Mesenchymal stem cell (in vitro differentiated cells and primary cell): ENCODE data around the gene SLC5A6.

ENCODE experiments used
- DNase-seq: peaks from one replicate; pipeline ENCODE4 v3.0.0-alpha.2; 2013
- H2AFZ ChIP-seq: one replicate; pipeline ENCODE4 v1.6.1; 2013; ENCODE audit warnings: low read depth, mild to moderate bottlenecking, control low read depth, inconsistent platforms, low read length, moderate library complexity
- H2AK5ac ChIP-seq: 2 replicates; pipeline ENCODE4 v1.6.1; 2013; ENCODE audit warnings: low read length, moderate library complexity, mild to moderate bottlenecking, inconsistent platforms; ENCODE audit not compliant: severe bottlenecking
- H2BK120ac ChIP-seq: one replicate; pipeline ENCODE4 v1.6.1; 2013; ENCODE audit warnings: low read depth, mild to moderate bottlenecking, inconsistent platforms, low read length, moderate library complexity
- H2BK12ac ChIP-seq, 2 experiments: one replicate each; pipeline ENCODE4 v1.6.1; 2013; ENCODE audit warnings: inconsistent platforms in 2 of 2, low read length in 2 of 2, mild to moderate bottlenecking in 2 of 2, moderate library complexity in 2 of 2, control low read depth in 1 of 2
- H2BK15ac ChIP-seq: one replicate; pipeline ENCODE4 v1.6.1; 2013; ENCODE audit warnings: mild to moderate bottlenecking, low read depth, inconsistent platforms; ENCODE audit not compliant: poor library complexity, severe bottlenecking
- H2BK5ac ChIP-seq: 2 replicates; pipeline ENCODE4 v1.6.1; 2013; ENCODE audit warnings: low read depth, mild to moderate bottlenecking, low read length, control low read depth, inconsistent platforms; ENCODE audit not compliant: poor library complexity, severe bottlenecking
- H3K14ac ChIP-seq, 2 experiments: one replicate each; pipeline ENCODE4 v1.6.1; 2013; ENCODE audit warnings: inconsistent platforms in 2 of 2, low read length in 2 of 2, control low read depth in 1 of 2, mild to moderate bottlenecking in 1 of 2, moderate library complexity in 1 of 2
- H3K18ac ChIP-seq, 2 experiments: one replicate each; pipeline ENCODE4 v1.6.1; 2013; ENCODE audit warnings: inconsistent platforms in 2 of 2, low read length in 2 of 2, control low read depth in 1 of 2, low read depth in 1 of 2, mild to moderate bottlenecking in 1 of 2
- H3K23ac ChIP-seq, 2 experiments: one replicate each; pipeline ENCODE4 v1.6.1; 2013; ENCODE audit warnings: inconsistent platforms in 2 of 2, low read length in 2 of 2, mild to moderate bottlenecking in 2 of 2, moderate library complexity in 2 of 2, control low read depth in 1 of 2
- H3K27ac ChIP-seq: 2 replicates; pipeline ENCODE4 v1.5.1; 2013; ENCODE audit warnings: mild to moderate bottlenecking, moderate library complexity, low read length, control low read depth, inconsistent platforms; ENCODE audit not compliant: poor library complexity, severe bottlenecking
- H3K27me3 ChIP-seq, 2 experiments: 2 replicates each; pipeline versions ENCODE4 v1.6.1 to v1.7.0; 2013; ENCODE audit warnings: low read length in 2 of 2, mild to moderate bottlenecking in 2 of 2, moderate library complexity in 2 of 2, control low read depth in 1 of 2, inconsistent platforms in 1 of 2; ENCODE audit not compliant: control insufficient read depth in 1 of 2, insufficient read depth in 1 of 2
- H3K36me3 ChIP-seq, 2 experiments: 2 replicates each; pipeline versions ENCODE4 v1.6.1 to v1.7.0; 2013; ENCODE audit warnings: low read length in 2 of 2, control low read depth in 1 of 2, inconsistent platforms in 1 of 2, low read depth in 1 of 2, mild to moderate bottlenecking in 1 of 2; ENCODE audit not compliant: insufficient read depth in 2 of 2, control insufficient read depth in 1 of 2
- H3K4ac ChIP-seq, 2 experiments: one replicate each; pipeline ENCODE4 v1.6.1; 2013; ENCODE audit warnings: inconsistent platforms in 2 of 2, low read length in 2 of 2, mild to moderate bottlenecking in 2 of 2, moderate library complexity in 2 of 2, control low read depth in 1 of 2, low read depth in 1 of 2
- H3K4me1 ChIP-seq: 2 replicates; pipeline ENCODE4 v1.6.1; 2013; ENCODE audit warnings: low read depth, low read length, control low read depth; ENCODE audit not compliant: control insufficient read depth, insufficient read depth
- H3K4me2 ChIP-seq: 2 replicates; pipeline ENCODE4 v1.6.1; 2013; ENCODE audit warnings: low read length, mild to moderate bottlenecking, inconsistent platforms; ENCODE audit not compliant: poor library complexity, severe bottlenecking
- H3K4me3 ChIP-seq, 2 experiments: 2 replicates each; pipeline versions ENCODE4 v1.5.1 to v1.7.0; 2013; ENCODE audit warnings: low read length in 2 of 2, mild to moderate bottlenecking in 2 of 2, control low read depth in 1 of 2, low read depth in 1 of 2; ENCODE audit not compliant: insufficient read depth in 1 of 2
- H3K79me1 ChIP-seq: replicated peaks from 2 replicates; pipeline ENCODE4 v1.6.1; 2013; ENCODE audit warnings: mild to moderate bottlenecking, control low read depth, low read length, inconsistent platforms; ENCODE audit not compliant: poor library complexity, severe bottlenecking
- H3K9ac ChIP-seq: 2 replicates; pipeline ENCODE4 v1.7.0; 2013; ENCODE audit warnings: mild to moderate bottlenecking, low read length, moderate library complexity
- H3K9me3 ChIP-seq: 2 replicates; pipeline ENCODE4 v1.7.0; 2013; ENCODE audit warnings: mild to moderate bottlenecking, low read length; ENCODE audit not compliant: control insufficient read depth
- H4K8ac ChIP-seq: one replicate; pipeline ENCODE4 v1.6.1; 2013; ENCODE audit warnings: inconsistent platforms, mild to moderate bottlenecking, low read length, moderate library complexity
- H4K91ac ChIP-seq: one replicate; pipeline ENCODE4 v1.6.1; 2013; ENCODE audit warnings: mild to moderate bottlenecking, low read length, inconsistent platforms
- WGBS: methylation state at CpG from one replicate; pipeline ENCODE4 v1.1.7; 2013; ENCODE audit warnings: mixed read lengths; 5-methylcytosine and 5-hydroxymethylcytosine counted together

Gene SLC5A6

GRCh38 chr2:27211241-27211942 is 676 bp downstream of the SLC5A6 start:
- peaks cover 24 to 63% of the 10 kb centered on the region in 2 experiments for H3K36me3 ChIP-seq
- no peaks in the 10 kb centered on the region for H3K9me3 ChIP-seq
- H2AFZ ChIP-seq = peak overlapping the region; percentile 78
- peak overlapping the region; percentile 100 for H3K9ac ChIP-seq
- H3K79me1 ChIP-seq = peaks cover 21% of the 10 kb centered on the region
- peak overlapping the region; percentile 43 for H2BK120ac ChIP-seq
- H2BK12ac ChIP-seq = peak overlapping the region in 1 of 2 experiments; percentile 76
- H3K4me1 ChIP-seq = peaks cover 4% of the 10 kb centered on the region
- H2AK5ac ChIP-seq = no peak overlapping the region
- peak overlapping the region in 1 of 2 experiments; percentile 81 for H3K18ac ChIP-seq
- H4K91ac ChIP-seq = no peak overlapping the region
- H2BK15ac ChIP-seq = no peak overlapping the region
- peak overlapping the region; percentile 97 for H3K4me2 ChIP-seq
- 1% methylated on average over 48 of the region's 48 CpGs for WGBS
- H3K27me3 ChIP-seq = no peaks in the 10 kb centered on the region
- H3K23ac ChIP-seq = peak overlapping the region in 1 of 2 experiments; percentile 34
- peak overlapping the region; percentile 64 for H4K8ac ChIP-seq
- H3K4me3 ChIP-seq = peak overlapping the region; percentile 67 to 97
- peak; percentile 42 for DNase-seq
- peak overlapping the region; percentile 22 for H3K27ac ChIP-seq
- peak overlapping the region in 1 of 2 experiments; percentile 61 for H3K14ac ChIP-seq
- H3K4ac ChIP-seq = peak overlapping the region in 1 of 2 experiments; percentile 58
- no peak overlapping the region for H2BK5ac ChIP-seq

GRCh38 chr2:27209621-27210401 is 2.3 kb downstream of the SLC5A6 start:
- H4K91ac ChIP-seq = no peak overlapping the region
- H3K79me1 ChIP-seq = peaks cover 17% of the 10 kb centered on the region
- no peak overlapping the region for H4K8ac ChIP-seq
- no peak overlapping the region for H3K4ac ChIP-seq
- H2BK15ac ChIP-seq = no peak overlapping the region
- no peaks in the 10 kb centered on the region for H3K9me3 ChIP-seq
- no peaks in the 10 kb centered on the region for H3K27me3 ChIP-seq
- no peak overlapping the region for H3K18ac ChIP-seq
- no peak overlapping the region for H2BK5ac ChIP-seq
- no peak overlapping the region for H2BK12ac ChIP-seq
- H3K4me3 ChIP-seq = no peak overlapping the region
- no peak overlapping the region for H2AFZ ChIP-seq
- H3K36me3 ChIP-seq = peaks cover 37 to 64% of the 10 kb centered on the region in 2 experiments
- H3K4me2 ChIP-seq = no peak overlapping the region
- no peak overlapping the region for H2AK5ac ChIP-seq
- H3K9ac ChIP-seq = peak overlapping the region; percentile 9
- no peak overlapping the region for H2BK120ac ChIP-seq
- WGBS = 89% methylated on average over 6 of the region's 6 CpGs
- H3K27ac ChIP-seq = no peak overlapping the region
- H3K4me1 ChIP-seq = peaks cover 4% of the 10 kb centered on the region
- no peak overlapping the region for H3K14ac ChIP-seq
- no peak overlapping the region for H3K23ac ChIP-seq
- DNase-seq = peak; percentile 71

- no peak overlapping the region for H3K27ac ChIP-seq
- peaks cover 4% of the 10 kb centered on the region for H3K4me1 ChIP-seq
- no peak overlapping the region for H4K8ac ChIP-seq
- H3K4me3 ChIP-seq = no peak overlapping the region
- no peak overlapping the region for H3K9ac ChIP-seq
- no peak overlapping the region for H2BK120ac ChIP-seq
- WGBS = 78% methylated on average over 3 of the region's 4 CpGs
- no peak overlapping the region for H2AFZ ChIP-seq
- H3K23ac ChIP-seq = no peak overlapping the region
- peaks cover 49 to 71% of the 10 kb centered on the region in 2 experiments for H3K36me3 ChIP-seq
- H3K4me2 ChIP-seq = no peak overlapping the region
- H3K9me3 ChIP-seq = no peaks in the 10 kb centered on the region
- H3K27me3 ChIP-seq = no peaks in the 10 kb centered on the region
- H2BK15ac ChIP-seq = no peak overlapping the region
- H3K4ac ChIP-seq = no peak overlapping the region
- H3K18ac ChIP-seq = no peak overlapping the region
- no peak overlapping the region for H2BK12ac ChIP-seq
- H4K91ac ChIP-seq = no peak overlapping the region
- H3K79me1 ChIP-seq = peaks cover 17% of the 10 kb centered on the region
- H2AK5ac ChIP-seq = no peak overlapping the region
- no peak for DNase-seq
- H2BK5ac ChIP-seq = no peak overlapping the region
- H3K14ac ChIP-seq = no peak overlapping the region
Observed at GRCh38 chr2:27208486-27209050, 3.5 kb downstream of the SLC5A6 start.

- Histone ChIP-seq H2BK120ac (no peak overlapping the region), H4K8ac (no peak overlapping the region), H3K4me2 (no peak overlapping the region), H4K91ac (no peak overlapping the region), H2BK12ac (no peak overlapping the region), H2BK5ac (no peak overlapping the region), H3K27ac (no peak overlapping the region), H2AK5ac (no peak overlapping the region), H2AFZ (no peak overlapping the region), H3K27me3 (no peaks in the 10 kb centered on the region), H3K4me3 (no peak overlapping the region), H3K4me1 (peaks cover 3% of the 10 kb centered on the region), H3K4ac (no peak overlapping the region), H3K9ac (no peak overlapping the region), H3K36me3 (peaks cover 59 to 86% of the 10 kb centered on the region in 2 experiments), H3K23ac (no peak overlapping the region), H2BK15ac (no peak overlapping the region), H3K79me1 (peaks cover 12% of the 10 kb centered on the region), H3K9me3 (no peaks in the 10 kb centered on the region), H3K14ac (no peak overlapping the region), H3K18ac (no peak overlapping the region)
- DNase-seq = no peak
- WGBS = 92% methylated on average over 4 of the region's 6 CpGs
Observed at GRCh38 chr2:27206346-27206745, 5.7 kb downstream of the SLC5A6 start.
